ENCODE measurements around the gene TOMM40.
A peak's percentile ranks its signal among the peaks of the same experiment; 100 is the strongest.
"Not testable (repeated sequence)": the region's sequence is repeated elsewhere in the genome, so short reads cannot be mapped to it uniquely, and the experiment has no call there.

Gene TOMM40

DNA sequence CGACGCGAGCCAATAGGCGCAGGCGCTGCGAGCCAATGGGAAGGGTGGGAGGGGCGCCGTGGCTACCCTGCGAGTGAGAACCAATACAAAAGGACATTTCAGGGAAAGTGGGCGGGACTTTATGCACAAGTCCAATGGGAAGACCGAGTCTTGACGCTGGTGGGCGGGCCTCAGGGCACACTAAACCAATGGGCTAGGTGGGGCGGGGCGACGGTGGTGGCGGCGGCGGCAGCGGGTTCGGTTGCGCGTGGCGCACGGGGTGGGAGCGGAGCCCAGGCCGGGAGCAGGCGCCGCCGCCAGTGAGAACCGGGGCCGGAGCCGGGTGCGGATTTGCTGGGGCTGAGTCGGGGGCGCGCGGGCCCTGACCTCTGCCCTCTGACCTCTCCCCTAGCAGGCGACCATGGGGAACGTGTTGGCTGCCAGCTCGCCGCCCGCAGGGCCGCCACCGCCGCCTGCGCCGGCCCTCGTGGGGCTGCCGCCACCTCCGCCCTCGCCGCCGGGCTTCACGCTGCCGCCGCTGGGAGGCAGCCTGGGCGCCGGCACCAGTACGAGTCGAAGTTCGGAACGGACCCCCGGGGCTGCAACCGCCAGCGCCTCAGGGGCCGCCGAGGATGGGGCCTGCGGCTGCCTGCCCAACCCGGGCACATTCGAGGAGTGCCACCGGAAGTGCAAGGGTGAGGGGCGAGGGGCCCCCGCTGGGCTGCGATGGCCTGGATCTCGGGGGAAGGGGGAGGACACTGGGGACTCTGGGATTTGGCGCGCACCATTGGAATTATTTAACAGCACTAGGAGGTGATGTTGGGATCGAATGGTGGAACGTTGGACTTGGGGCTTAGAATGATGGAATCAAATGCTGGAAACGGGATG, at the start of gene TOMM40:
TOMM40 (plus strand) TSS at position 239 of the 867 bp plus-strand sequence; CDS start at position 401, 162 bp downstream.
- peak; percentile 100 for DNase-seq (ENCODE audit: low read depth)

DNA sequence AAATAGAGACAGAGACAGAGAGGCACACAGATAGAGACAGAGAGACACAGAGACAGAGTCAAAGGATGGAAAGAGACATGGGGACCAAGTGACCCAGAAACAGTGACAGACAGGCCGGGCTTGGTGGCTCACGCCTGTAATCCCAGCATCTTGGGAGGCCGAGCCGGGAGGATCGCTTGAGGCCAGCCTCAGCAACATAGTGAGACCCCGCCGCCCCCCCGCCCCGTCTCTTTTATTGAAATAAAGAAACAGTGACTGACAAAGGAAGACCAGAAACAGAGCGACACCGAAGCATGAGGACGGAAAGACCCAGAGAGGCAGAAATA, 45.8 kb upstream of the TOMM40 start:
- DNase-seq (ENCODE audit: low read depth), result no peak

DNA sequence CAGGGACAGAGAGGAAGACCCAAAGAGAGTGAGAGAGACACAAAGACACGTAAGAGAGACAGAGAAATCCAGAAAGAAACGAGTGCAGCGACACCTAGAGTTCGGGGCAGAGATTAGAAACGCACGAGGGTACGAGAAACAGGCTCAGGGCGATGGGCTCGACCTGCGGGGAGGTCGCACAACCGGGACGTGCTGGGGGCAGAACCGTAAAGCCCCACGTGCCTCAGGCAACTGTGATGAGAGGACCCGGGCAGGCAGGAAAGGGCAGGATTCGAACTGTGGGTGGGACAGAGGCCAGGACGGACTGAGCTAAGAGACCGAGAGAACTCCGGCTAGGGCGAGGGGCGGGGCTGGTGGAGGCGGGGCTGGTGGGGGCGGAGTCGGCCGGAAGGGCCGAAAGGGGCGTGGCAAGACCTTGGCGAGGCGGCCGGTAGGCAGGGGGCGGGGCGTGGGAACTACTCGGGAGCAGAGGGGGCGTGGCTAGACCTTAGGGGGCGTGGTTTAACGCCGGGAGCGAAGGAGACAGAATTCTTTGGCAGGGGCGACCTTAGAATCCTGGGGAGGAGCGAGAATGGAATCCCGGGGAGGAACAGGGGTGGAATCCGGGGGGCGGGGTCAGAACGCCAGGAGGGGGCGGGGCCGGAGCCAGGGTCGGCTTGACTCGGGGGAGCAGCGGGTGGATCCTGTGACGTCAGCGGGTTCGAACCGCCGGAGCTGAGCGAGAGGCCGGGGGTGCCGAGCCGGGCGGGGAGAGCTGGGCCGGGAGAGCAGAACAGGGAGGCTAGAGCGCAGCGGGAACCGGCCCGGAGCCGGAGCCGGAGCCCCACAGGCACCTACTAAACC, 45.2 kb upstream of the TOMM40 start, which contains the start of gene NECTIN2:
NECTIN2 (plus strand) TSS at position 686 of the 843 bp plus-strand sequence. CDS start 229 bp downstream, outside the sequence.
- peak; percentile 91 for DNase-seq (ENCODE audit: low read depth)

DNA sequence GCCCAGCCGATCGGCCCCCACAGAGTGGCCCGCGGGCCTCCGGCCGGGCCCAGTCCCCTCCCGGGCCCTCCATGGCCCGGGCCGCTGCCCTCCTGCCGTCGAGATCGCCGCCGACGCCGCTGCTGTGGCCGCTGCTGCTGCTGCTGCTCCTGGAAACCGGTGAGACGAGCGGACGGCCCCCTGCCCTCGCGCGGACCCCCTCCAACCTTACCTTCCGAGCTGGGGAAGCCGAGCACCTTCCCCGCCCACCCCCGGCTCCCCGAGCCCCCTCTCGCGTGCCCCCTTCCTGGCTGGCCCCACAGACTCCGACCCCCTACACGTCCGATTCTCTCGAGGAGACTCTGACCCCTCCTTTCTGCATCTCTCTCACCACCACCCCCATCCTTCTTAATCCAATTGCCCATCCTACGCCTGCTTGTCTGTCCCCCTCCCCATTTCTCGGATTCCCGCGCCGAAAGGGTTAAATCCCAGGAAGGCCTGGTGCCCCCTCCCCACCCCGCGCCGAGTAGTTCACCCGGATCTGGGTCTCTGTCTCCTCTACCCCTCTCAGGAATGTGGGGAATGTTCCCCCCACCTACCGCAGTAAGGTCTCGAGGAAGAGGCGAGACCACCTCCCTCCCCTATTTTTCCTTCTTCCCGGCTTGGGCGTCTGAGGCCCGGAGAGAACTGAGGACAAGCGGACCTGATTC, 44.5 kb upstream of the TOMM40 start:
- no peak for DNase-seq (ENCODE audit: low read depth)

DNA sequence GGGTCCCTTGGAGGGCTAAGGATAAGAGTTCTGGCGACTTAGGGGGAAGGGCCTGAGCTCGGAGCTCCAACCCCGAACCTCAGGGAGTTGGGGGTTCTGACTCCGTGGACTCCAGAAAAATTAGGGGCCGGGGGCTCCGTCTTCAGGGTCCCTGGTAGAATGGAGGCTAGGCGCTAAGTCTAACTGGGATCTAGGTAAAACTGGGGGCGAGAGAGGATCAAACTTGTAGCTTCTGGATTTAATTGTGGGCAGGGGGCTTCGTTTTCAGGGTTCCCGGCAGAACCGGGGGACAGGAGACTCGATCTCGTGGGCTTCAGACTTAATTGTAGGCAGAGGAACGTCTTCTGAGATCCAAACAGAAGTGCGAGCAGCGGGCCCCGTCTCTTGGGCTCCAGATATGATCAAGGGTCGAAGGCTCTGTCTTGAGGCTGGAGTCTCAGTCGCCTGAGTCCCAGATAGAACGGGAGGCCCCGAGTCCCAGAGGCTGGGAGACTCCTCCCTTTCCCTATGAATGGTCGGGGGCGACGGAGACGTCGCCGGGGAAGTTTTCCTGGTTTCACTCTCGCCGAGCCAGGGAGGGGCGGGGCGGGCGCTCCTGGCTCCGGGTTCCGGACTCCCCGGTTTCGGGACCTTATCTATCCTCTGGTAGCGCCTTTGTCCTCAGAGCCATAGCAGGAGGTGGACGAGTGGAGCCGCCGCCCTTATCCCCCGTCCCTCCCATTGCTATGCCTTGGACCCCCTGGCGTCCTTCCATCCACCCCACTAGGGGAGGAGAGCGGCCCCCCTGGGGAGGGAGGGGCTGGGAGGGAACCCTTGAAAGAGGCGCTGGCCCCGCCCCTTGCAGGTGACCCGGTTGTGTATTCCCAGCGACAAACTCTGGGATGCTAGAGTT, 43.7 kb upstream of the TOMM40 start:
- no peak for DNase-seq (ENCODE audit: low read depth)

DNA sequence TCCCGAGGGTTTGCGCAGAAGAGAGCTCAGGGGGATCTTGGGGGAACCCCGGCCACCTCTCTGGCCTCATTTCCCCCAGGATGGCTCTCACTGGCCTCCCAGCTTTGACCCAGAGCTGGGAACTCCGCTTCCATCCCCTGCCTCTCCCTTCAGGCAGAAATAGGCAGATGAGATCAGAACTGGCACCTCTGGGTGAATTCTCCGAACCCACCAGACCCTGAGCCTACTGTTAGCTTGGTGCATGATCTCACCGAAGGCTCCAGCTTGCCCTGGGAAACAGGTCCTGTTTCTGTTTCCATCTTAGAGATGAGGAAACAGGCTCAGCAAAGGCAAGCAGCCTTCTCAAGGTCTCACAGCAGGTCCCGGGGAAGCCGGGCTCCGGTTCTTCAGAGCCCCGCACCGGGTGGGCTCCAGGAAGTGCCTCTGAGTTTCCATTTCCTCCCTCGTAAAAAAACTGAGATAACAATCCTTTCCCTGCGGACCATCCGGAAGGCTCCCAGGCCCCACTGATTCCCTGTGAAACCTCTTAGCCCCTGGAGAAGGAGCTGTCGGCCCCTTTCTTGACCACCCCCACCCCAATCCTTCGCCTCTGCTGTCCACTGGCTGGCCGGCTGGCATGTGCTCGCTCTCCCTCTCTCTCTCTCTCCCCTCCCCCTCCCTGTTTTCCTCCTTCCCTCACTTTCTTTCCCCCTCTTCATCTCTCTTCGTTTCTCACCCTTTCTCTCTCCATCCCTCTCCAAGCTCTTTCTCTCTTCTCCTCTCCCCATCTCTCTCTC, 42.8 kb upstream of the TOMM40 start:
- no peak for DNase-seq (ENCODE audit: low read depth)

DNA sequence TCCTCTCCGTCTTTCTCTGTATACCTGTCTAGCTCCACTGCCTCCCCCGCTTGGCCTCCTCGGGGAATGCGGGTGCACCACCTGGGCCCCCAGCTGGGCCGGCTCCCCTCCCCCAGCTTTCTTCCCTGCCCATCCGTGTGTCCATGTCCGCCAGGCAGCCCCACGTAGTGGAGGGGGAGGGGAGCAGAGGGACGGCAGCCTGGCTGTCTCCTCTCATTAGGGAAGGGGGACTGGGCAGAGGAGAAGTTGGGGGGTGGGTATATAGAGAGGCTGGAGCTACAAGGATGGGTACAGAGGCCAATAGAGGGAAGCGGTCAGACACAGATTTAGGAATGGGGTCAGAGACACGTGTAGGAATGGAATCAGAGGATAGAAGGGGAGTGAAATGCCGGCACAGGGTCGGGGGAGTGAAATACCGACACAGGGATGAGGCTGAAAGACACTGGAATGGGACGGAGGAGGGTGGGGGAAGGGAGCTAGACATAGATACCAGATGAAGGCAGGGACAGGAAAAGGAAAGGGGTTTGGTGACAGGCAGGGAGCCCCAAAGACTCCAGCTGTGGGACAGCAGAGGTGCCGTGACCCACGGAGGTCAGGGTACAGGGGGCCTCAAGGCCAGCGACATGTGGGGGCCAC, 42.1 kb upstream of the TOMM40 start:
- DNase-seq (ENCODE audit: low read depth), result no peak

DNA sequence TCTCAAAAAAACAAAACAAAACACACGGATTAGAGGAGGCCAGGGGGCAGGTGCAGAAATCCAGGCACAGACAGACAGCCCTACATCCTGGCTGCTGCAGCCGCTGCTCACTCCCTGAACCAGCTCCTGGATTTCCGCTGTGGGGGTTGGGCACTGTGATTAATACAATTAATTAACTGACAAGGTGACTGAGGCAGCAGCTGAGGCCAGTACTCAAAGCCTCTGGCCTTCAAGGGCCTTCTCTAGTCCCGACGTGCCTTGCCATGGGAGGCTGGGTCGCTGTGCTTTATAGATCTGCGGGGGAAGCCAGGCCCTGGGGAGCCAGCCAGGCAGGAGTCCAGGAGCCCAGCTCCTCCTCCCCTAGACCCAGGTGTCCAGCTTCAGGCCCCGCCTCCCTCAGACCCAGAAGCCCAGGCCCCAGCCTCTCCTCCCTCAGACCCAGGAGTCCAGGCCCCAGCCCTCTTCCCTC, 40.4 kb upstream of the TOMM40 start:
- no peak for DNase-seq (ENCODE audit: low read depth)

DNA sequence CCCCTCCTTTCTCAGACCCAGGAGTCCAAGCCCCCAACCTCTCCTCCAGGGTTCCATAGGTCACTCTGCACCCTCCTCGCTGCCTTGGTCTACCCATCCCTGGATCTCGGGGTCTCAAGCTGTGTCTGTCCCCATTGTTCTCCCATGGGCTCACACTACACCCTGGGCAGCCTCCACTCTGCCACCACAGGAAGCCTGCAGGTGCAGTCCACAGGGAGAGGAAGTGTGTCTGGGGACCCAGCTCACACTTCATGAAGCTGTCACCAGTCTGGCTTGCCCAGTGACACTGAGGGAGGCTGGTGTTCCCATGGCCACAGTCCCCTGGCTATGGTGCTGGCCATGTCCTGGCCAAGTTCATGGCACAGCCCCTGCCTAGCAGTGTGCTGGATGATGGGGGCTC, 39.6 kb upstream of the TOMM40 start:
- DNase-seq (ENCODE audit: low read depth), result no peak

DNA sequence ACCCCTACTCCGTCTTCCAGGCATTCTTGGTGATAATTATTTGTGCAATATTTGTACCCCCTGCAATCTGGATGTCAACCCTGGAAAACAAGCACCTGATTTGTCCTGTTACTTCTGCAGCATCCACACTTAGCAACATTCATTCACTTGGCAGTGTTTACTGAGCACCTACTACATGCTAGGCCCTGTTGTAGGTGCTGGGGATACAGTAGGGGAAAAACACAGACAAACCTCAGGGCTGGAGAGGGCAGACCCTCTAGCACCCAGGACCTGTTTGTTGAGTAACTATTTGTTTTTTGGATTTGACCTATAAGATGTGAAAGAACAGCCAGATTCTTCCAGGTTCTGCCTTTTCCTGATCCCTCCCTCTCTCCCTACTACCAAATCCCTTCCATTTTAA, 35.4 kb upstream of the TOMM40 start:
- no peak for DNase-seq (ENCODE audit: low read depth)

DNA sequence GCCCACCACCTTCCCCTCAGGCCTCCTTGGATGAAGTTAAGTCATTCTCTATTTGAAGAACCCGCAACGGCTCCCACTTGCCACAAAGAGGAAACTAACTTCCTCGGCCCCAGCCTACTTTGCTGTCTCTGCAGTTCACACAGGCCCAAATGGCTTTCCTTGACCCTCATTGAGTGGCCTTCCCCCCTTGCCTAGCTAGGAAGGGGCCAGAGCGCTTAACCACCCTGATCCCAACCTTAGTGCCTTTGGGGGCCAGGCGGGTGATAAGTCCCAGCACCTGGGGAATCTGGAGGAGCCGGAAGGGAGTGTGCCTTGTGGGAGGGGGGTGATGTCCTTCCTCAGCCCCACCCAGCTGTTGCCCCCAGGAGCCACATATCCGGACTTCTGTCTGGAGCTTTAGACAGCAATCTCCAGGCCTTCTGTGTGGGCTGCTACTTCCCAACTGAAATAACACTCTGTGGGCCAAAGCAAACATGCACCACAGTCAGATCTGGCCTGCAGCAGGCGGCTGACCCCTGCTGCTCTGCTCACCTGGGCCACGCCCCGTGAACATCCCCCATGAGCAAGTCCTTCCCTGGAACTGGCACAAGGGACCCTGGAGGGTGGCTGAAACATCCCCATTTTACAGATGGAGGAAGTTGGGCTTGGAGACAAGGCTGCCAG, 34.5 kb upstream of the TOMM40 start:
- DNase-seq (ENCODE audit: low read depth), result no peak

DNA sequence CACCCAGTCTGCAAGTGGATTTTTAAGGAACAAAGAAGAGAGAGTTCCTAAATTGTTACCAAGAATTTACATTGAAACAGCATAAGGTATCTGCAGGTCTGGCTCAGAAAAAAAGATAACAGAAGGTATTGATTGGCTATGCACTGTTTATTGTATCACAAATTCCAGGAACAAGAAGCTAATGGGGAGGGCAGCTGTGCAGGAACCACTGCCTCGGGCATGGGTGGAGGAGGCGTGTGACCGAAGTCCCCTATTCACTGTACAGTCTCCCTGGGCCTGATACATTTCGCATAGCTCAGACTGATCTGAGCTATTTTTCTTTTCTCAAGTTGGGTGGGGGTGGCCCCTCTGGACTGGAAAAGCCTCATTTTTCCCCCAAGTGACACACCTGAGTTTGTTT, 33.2 kb upstream of the TOMM40 start:
- no peak for DNase-seq (ENCODE audit: low read depth)

DNA sequence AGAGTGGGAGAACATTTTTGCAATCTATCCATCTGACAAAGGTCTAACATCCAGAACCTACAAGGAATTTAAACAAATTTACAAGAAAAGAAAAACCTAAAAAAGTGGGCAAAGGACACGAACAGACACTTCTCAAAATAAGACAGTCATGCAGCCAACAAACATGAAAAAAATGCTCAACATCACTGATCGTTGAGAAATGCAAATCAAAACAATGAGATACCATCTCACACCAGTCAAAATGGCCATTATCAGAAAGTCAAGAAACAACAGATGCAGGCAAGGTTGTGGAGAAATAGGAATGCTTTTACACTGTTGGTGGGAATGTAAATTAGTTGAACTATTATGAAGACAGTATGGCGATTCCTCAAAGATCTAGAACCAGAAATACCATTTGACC, 29.5 kb upstream of the TOMM40 start:
- not testable (repeated sequence) for DNase-seq (ENCODE audit: low read depth)

DNA sequence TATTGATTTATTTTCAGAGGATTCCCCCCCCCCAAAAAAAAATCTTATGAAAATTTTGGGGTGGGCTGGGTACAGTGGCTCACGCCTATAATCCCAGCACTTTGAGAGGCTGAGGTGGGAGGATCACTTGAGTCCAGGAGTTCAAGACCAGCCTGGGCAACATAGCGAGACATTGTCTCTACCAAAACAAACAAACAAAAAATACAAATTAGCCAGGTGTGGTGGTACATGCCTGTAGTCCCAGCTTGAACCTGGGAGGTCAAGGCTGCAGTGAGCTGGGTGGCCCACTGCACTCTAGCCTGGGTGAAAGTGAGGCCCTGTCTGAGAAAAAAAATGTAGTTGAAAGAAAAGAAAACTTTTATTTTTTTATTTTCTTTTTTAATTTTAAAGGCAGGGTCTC, 27.1 kb upstream of the TOMM40 start:
- DNase-seq (ENCODE audit: low read depth), result no peak

DNA sequence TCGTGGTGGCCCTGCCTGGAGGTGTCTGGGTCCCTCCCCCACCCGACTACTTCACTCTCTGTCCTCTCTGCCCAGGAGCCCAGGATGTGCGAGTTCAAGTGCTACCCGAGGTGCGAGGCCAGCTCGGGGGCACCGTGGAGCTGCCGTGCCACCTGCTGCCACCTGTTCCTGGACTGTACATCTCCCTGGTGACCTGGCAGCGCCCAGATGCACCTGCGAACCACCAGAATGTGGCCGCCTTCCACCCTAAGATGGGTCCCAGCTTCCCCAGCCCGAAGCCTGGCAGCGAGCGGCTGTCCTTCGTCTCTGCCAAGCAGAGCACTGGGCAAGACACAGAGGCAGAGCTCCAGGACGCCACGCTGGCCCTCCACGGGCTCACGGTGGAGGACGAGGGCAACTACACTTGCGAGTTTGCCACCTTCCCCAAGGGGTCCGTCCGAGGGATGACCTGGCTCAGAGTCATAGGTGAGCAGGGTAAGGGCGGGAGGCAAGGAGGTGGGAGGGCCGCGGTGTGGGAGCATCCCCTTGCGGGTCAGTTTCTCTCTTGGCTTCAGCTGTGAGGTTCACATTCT, 25.8 kb upstream of the TOMM40 start:
- DNase-seq (ENCODE audit: low read depth), result no peak

DNA sequence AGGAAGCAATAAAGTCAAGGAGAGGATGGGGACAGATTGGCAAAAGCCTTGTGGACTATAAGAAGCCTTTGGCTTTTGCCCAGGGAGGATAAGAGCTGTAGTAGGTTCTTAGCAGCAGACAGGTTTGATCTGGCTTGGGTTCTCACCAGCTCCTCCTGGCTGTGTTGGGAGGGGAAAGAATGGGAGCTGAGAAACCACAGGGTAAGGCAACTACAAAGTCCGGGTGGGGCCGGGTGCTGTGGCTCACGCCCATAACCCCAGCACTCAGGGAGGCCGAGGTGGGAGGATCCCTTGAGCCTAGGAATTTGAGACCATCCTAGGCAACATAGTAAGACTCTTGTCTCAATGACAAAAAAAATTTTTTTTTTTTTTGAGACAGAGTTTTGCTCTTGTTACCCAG, 24.4 kb upstream of the TOMM40 start:
- no peak for DNase-seq (ENCODE audit: low read depth)

DNA sequence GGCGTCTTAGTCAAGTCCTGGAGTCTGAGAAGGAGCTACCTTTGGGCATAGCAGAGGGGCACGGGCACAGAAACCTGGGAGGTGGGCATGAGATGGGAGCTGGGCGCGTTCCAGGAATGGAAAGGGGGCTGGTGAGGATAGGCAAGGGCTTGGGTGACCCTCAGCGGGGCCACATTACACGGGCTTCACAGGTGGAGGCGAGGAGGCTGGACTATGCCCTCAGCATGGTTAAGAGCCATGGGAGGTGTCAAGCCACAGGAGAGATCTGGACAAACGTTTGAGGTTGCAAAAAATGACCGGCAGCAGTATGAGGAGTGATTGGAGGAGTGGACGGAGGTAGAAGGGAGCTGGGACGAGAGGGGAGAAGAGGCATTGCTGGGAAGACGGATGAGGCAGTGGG, 23.5 kb upstream of the TOMM40 start:
- DNase-seq (ENCODE audit: low read depth), result no peak

DNA sequence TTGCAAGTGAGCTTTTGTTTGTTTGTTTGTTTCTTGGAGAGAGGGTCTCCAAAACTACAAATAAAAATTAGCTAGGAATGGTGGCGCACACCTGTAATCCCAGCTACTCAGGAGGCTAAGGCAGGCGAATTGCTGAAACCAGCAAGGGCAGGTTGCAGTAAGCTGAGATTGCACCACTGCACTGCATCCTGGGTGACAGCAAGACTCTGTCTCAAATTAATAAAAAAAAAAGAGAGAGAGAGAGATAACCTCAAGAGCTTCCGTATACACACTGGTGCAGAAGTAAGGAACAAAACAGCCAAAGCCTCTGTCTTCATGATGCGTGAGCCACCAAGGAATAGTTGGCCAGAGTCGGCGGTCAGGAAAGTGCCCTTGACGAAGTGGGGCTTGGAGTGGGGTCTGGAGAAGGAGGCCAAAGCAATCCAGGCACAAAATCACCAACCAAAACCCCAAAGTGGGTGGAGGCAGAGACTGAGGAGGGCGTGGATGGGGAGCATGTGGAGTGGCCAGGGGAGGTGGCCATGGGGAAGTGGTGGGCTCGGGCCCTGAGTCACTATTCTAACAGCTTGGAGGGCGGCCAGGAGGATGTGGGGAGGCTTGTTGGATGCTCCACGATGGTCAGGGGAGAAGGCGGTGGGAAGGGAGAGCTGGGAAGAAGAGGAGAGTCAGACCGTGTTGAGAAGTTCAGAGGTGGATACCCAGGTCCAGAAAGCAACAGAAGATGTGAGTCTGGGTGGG, 21.2 kb upstream of the TOMM40 start:
- no peak for DNase-seq (ENCODE audit: low read depth)

DNA sequence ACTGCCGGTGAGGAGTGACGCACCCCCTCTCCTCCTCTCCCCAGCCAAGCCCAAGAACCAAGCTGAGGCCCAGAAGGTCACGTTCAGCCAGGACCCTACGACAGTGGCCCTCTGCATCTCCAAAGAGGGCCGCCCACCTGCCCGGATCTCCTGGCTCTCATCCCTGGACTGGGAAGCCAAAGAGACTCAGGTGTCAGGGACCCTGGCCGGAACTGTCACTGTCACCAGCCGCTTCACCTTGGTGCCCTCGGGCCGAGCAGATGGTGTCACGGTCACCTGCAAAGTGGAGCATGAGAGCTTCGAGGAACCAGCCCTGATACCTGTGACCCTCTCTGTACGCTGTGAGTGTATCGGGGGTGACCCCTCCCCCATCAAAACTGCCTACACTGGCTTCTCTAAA, 19.2 kb upstream of the TOMM40 start:
- DNase-seq (ENCODE audit: low read depth), result no peak
